GM19372 (cell line): Measurements from ENCODE around the gene ARHGAP42.
A peak's percentile ranks its signal among the peaks of the same experiment; 100 is the strongest.

Experiments used
- ATAC-seq: cut with Tn5 transposase; IDR thresholded peaks from one replicate; pipeline ENCODE4 v1.9.1; 2021; ENCODE audit warnings: mild to moderate bottlenecking, low read depth, moderate library complexity; ENCODE audit not compliant: unreplicated experiment

The ARHGAP42 gene

DNA sequence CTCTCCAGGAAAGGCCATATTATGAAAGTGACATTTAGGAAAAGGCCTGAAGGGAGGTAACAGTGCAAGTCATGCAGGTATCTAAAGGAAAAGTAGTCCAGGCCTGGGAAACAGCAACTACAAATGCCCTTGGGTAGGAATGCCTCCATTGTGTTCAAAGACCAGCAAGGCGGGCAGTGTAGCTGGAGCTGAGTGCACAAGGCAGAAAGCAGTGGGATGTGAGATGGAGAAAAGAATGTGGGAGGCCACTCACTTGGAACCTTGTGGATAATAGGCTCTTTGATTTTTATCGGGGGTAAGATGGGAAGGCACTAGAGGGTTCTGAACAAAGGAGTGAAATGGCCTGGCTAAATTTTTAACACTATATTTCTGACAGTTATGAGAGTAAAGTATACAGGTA lies 253.9 kb downstream of the ARHGAP42 start:
- no peak for ATAC-seq

- no peak for ATAC-seq
Measured at GRCh38 chr11:100942016-100942415, 254.9 kb downstream of the ARHGAP42 start.

DNA sequence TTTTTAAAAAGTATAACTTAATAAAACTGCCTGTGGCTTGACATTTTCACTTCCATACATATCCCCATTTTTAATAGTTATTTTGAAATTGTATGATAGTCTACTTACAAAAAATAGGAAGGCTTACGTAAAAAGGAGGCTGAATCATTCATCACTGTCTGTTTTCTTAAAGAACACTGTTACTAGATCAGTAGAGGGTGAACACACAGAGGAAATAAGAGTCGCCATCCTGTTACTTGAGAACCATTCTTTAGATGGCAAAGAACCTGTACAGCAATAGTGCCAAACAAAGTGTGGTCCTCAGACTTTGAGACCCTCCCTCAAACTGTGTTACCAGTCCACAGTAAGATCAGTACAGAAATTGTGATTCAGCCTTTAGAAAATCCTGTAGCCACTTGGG lies 261.8 kb downstream of the ARHGAP42 start:
- no peak for ATAC-seq

- no peak for ATAC-seq
Measured at GRCh38 chr11:100949443-100949842, 262.4 kb downstream of the ARHGAP42 start.

GRCh38 chr11:100955318-100955717 lies 268.2 kb downstream of the ARHGAP42 start:
- no peak for ATAC-seq

- no peak for ATAC-seq
Measured at GRCh38 chr11:100956351-100956750, 269.3 kb downstream of the ARHGAP42 start.

DNA sequence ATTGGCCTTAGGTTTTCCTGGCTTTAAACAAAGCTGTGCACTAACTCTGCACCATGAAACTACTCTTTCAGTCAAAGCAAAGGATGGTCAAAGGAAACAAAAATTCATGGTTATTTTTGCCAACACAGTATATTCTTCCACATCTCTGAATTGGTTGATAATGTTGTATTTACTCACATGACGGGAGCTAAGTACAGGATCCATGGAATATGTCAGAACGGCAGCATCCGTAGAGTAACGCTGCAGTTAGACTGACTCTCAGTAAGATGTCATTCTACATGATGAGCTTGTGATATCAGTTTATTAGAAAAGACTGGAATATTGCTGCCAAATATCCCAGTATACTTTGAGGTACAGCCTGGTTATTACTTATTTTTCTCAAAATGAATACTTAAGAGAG lies 270.4 kb downstream of the ARHGAP42 start:
- no peak for ATAC-seq

DNA sequence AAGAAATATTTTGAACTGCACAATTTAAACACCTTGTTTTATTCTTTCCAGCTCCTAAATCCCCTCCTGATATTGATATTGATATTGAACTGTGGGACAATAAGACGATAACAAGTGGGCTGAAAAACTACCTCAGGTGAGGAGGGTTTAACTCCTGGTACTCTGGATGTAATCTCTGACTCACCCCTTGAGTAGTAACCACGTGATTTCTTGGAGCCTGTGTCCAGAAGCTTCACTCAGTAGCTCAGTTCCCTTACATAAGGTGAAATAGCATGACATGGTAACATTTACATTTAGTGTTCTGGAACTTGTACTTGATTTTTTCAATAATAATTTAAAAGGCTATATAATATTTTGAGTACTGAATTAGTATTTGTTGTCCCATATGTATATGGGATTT lies 274.5 kb downstream of the ARHGAP42 start:
- no peak for ATAC-seq

GRCh38 chr11:100963375-100963774 lies 276.3 kb downstream of the ARHGAP42 start:
- ATAC-seq = no peak

GRCh38 chr11:100964435-100964834 lies 277.3 kb downstream of the ARHGAP42 start:
- no peak for ATAC-seq

- no peak for ATAC-seq
Measured at GRCh38 chr11:100965346-100965745, 278.3 kb downstream of the ARHGAP42 start.

DNA sequence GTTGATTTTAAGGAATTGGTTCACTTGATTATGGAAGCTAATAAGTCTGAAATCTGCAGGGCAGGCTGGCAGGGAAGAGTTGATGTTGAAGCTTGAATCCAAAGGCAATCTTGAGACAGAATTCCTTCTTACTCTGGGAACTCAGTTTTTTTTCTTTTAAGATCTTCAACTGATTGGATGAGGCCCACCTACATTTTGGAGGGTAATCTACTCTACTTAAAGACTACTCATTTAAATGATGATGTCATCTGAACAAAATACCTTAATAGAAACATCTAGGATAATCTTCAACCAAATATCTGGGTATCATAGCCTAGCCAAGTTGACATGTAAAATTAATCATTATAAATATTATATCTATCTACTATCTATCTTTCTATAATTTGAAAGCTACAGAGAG lies 279.3 kb downstream of the ARHGAP42 start:
- no peak for ATAC-seq

- no peak for ATAC-seq
Measured at GRCh38 chr11:100969008-100969407, 281.9 kb downstream of the ARHGAP42 start.

DNA sequence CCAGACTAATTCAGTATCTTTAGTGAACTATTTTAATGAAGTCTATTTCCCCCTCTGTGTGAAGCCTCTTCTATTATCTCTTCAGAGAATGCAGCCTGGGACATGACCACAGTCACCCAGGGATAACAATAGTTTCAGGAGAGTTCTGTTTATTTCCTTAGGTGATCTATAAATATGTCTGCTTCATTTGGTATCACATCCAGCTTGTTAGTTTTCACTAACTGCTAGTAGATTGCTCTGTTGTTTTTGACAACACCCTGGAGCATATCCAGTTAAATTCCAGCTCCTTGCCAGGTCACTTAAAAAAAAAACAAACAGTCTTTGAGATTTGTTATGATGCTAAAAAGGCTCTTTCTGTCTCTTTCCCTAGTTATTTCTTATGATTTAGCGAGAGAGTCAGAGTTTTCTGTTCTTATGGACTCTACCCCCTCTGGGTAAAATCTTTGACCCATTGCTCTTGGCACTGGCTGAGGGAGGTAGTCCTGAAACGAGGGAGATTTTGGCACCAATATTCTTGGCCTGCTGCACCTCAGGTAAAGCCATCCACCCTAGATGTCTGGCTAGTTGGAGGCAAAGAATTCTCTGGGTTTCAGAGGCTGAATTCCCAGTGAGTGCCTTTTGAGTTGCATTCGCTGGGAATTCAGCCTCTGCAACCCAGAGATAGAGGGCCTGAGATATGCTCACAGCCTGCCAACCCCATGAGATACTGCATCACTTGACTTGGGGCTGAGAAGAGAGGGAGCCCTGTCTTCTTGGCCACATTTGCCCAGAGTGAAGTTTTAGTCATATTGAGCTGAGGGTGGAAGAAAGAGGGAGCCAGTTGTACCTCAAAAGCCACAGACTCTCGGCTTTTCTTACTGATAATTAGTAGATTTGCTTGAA lies 283.4 kb downstream of the ARHGAP42 start:
- no peak for ATAC-seq

- ATAC-seq = no peak
Measured at GRCh38 chr11:100972046-100972445, 285.0 kb downstream of the ARHGAP42 start.

GRCh38 chr11:100978442-100978841 lies 291.4 kb downstream of the ARHGAP42 start:
- ATAC-seq = no peak

DNA sequence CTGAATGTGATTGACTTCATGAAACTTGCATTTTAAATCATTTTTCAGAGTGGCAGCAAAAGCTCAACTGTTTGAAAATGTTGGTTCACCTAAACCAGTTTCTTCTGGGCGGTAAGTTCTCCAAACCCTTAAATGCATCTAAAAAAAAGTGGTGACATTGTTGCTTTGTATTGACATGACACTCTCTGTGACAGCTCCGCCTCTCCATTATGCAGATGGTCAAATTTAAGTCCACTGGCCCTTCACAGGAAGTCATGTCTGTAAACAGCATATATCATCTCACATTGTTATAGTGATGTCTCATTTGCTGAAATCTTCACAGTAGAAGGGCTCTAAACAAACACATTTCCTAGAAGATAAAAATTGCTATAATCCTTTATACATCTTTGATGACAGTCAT lies 291.9 kb downstream of the ARHGAP42 start:
- no peak for ATAC-seq

- ATAC-seq = no peak
Measured at GRCh38 chr11:100980156-100980555, 293.1 kb downstream of the ARHGAP42 start.

DNA sequence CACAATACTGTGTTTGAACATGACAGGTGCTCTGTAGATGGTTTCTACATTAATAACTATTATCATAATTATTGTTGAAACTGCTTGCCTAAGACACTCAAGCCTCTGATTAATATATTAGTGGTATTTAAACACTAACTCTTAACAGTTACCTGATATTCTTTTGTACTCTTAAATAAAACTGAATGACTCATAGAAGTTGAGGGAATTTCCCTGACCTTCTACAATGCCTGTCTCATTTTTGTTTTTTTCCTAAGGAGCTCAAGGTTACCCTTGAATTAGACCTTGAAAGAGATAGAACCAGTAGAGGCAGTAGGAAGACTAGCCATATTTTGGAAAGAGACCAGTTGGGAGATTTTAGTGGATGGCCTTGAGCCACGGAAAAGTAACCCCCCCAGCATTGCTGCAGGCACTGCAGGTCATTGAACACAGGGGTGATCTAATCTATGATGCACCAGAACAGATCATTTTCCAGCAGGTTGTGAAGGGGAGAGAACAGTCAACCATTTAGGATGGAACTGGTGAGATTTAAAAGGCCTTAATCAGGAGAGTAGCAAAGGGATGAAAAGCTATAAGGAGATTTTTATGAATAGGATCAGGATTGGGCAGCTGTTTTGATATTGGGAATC lies 294.2 kb downstream of the ARHGAP42 start:
- ATAC-seq = no peak

GRCh38 chr11:100984668-100985067 lies 297.6 kb downstream of the ARHGAP42 start:
- peak; percentile 74 for ATAC-seq

DNA sequence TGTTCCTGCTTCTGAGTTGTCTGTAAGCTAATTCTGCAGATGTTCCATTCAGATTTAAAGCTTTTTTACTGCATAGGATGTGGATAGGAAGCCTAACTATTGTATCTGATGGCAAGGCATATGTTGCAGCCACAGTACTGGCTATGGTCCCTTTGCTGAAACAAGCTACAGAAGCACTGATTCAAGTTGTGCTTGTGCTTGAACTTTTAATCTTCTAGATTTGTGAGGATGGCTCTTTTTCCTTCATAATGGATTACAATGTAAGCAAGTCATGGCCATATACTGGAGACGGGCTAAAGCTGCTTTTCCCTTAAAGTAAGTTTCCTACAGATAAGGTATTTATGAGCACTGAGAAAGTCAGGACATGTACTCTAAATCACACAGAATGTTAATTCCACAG lies 303.8 kb downstream of the ARHGAP42 start:
- no peak for ATAC-seq

DNA sequence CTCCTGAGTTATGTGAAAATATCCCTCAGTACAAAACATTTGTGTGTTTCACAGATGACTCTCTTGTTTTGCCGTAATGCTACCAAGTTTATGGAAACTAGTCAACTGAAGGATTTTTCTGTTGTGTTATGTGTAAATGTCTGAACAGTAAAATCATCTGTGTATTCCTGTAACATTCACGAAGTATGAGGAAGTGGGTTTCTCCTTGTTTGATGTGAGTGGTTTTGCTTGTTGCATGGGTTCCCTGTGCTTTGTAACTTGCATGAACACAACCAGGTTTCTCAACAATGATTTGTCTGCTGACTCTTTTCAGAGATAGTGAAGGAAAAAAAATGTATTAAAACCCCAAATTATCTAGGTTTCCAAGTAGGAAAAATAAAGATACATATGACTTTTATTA lies 304.5 kb downstream of the ARHGAP42 start:
- no peak for ATAC-seq
